ENCODE data around the gene OR10H4. TPM values are rescaled to one million over a fixed set of nuclear protein-coding genes. Genes with fewer than 3 reads are reported as not detected.
"Not testable (repeated sequence)": the region's sequence is repeated elsewhere in the genome, so short reads cannot be mapped to it uniquely, and the experiment has no call there.

The OR10H4 gene
- total RNA-seq, 3 donors from 2014 or later (not counting 1 experiment from before 2014, with no cell fraction given) = not detected

- Histone ChIP-seq H3K27me3 (ENCODE audit: control insufficient read depth, insufficient read depth, low read length) (no peaks in the 10 kb centered on the region), H3K4me1 (ENCODE audit: control insufficient read depth, insufficient read depth, low read length) (no peaks in the 10 kb centered on the region), H3K9me3 (ENCODE audit: control insufficient read depth, insufficient read depth, low read length) (no peaks in the 10 kb centered on the region), H3K27ac (ENCODE audit: low read length) (no peak overlapping the region), H3K4me3 (ENCODE audit: low read length) (no peak overlapping the region), H3K36me3 (ENCODE audit: control insufficient read depth, insufficient read depth, low read length) (no peaks in the 10 kb centered on the region)
- WGBS (ENCODE audit: insufficient coverage) = 66% methylated on average over 5 of the region's 5 CpGs
- TF ChIP-seq CTCF (IDR thresholded peaks at IDR 0.05) = no peak
- ATAC-seq = no peak
- no peak overlapping the region for H3K27ac Mint-ChIP-seq
- intact Hi-C loops (cut with micrococcal nuclease) = no loop called here
- no peaks in the 10 kb centered on the region for H3K9me3 Mint-ChIP-seq
- H3K4me1 Mint-ChIP-seq = no peaks in the 10 kb centered on the region
- no peak for DNase-seq
- H3K27me3 Mint-ChIP-seq (ENCODE audit: low read depth in 2 of 2) = peaks cover 21 to 51% of the 10 kb centered on the region in 2 donors
- H3K36me3 Mint-ChIP-seq = no peaks in the 10 kb centered on the region
- H3K4me3 Mint-ChIP-seq = no peak overlapping the region
These were observed 22.5 kb downstream of the OR10H4 start for GRCh38 chr19:15971224-15971780.

- H3K27ac Mint-ChIP-seq; H3K36me3 ChIP-seq (ENCODE audit: control insufficient read depth, insufficient read depth, low read length); H3K9me3 ChIP-seq (ENCODE audit: control insufficient read depth, insufficient read depth, low read length); H3K27me3 ChIP-seq (ENCODE audit: control insufficient read depth, insufficient read depth, low read length); H3K4me3 Mint-ChIP-seq; H3K4me1 ChIP-seq (ENCODE audit: control insufficient read depth, insufficient read depth, low read length); intact Hi-C loops (cut with micrococcal nuclease); DNase-seq; H3K36me3 Mint-ChIP-seq; H3K9me3 Mint-ChIP-seq; H3K4me3 ChIP-seq (ENCODE audit: low read length); ATAC-seq; H3K27ac ChIP-seq (ENCODE audit: low read length); H3K4me1 Mint-ChIP-seq: not testable (repeated sequence)
- H3K27me3 Mint-ChIP-seq (ENCODE audit: low read depth in 2 of 2) = peaks cover 22 to 48% of the 10 kb centered on the region in 2 donors
These were observed 23.2 kb downstream of the OR10H4 start for GRCh38 chr19:15972043-15972442.

- no peaks in the 10 kb centered on the region for H3K36me3 ChIP-seq (ENCODE audit: control insufficient read depth, insufficient read depth, low read length)
- H3K36me3 Mint-ChIP-seq = no peaks in the 10 kb centered on the region
- H3K27ac Mint-ChIP-seq = no peak overlapping the region
- no peaks in the 10 kb centered on the region for H3K9me3 ChIP-seq (ENCODE audit: control insufficient read depth, insufficient read depth, low read length)
- H3K27me3 ChIP-seq (ENCODE audit: control insufficient read depth, insufficient read depth, low read length) = no peaks in the 10 kb centered on the region
- H3K27ac ChIP-seq (ENCODE audit: low read length) = no peak overlapping the region
- no peaks in the 10 kb centered on the region for H3K9me3 Mint-ChIP-seq
- H3K4me3 Mint-ChIP-seq = no peak overlapping the region
- peaks cover 24 to 38% of the 10 kb centered on the region in 2 donors for H3K27me3 Mint-ChIP-seq (ENCODE audit: low read depth in 2 of 2)
- ATAC-seq = no peak
- DNase-seq = no peak
- TF ChIP-seq CTCF (IDR thresholded peaks at IDR 0.05) = no peak
- no peak overlapping the region for H3K4me3 ChIP-seq (ENCODE audit: low read length)
- H3K4me1 Mint-ChIP-seq = no peaks in the 10 kb centered on the region
- H3K4me1 ChIP-seq (ENCODE audit: control insufficient read depth, insufficient read depth, low read length) = no peaks in the 10 kb centered on the region
- intact Hi-C loops (cut with micrococcal nuclease) = no loop called here
- 59% methylated on average over 5 of the region's 5 CpGs for WGBS (ENCODE audit: insufficient coverage)
These were observed 26.0 kb downstream of the OR10H4 start for GRCh38 chr19:15974856-15975255.

- DNase-seq (no peak), ATAC-seq (no peak)
- H3K27ac ChIP-seq (ENCODE audit: low read length) = no peak overlapping the region
- H3K4me3 ChIP-seq (ENCODE audit: low read length) = no peak overlapping the region
- intact Hi-C loops (cut with micrococcal nuclease) = no loop called here
- 49% methylated on average over 9 of the region's 10 CpGs for WGBS (ENCODE audit: insufficient coverage)
- peaks cover 4% of the 10 kb centered on the region for H3K9me3 ChIP-seq (ENCODE audit: control insufficient read depth, insufficient read depth, low read length)
- H3K4me1 ChIP-seq (ENCODE audit: control insufficient read depth, insufficient read depth, low read length) = no peaks in the 10 kb centered on the region
- no peaks in the 10 kb centered on the region for H3K36me3 ChIP-seq (ENCODE audit: control insufficient read depth, insufficient read depth, low read length)
- Mint-ChIP-seq H3K27me3 (ENCODE audit: low read depth in 2 of 2) (peaks cover 19 to 24% of the 10 kb centered on the region in 2 donors), H3K36me3 (peaks cover 8% of the 10 kb centered on the region), H3K9me3 (no peaks in the 10 kb centered on the region), H3K27ac (no peak overlapping the region), H3K4me3 (no peak overlapping the region), H3K4me1 (no peaks in the 10 kb centered on the region)
- peaks cover under 1% of the 10 kb centered on the region for H3K27me3 ChIP-seq (ENCODE audit: control insufficient read depth, insufficient read depth, low read length)
- TF ChIP-seq CTCF (IDR thresholded peaks at IDR 0.05) = no peak
These were observed 28.3 kb downstream of the OR10H4 start for GRCh38 chr19:15976836-15977689.

Data from natural killer cell (primary cell).